Endothelial cell (in vitro differentiated cells): ENCODE results near the gene GJA10. TPM values are rescaled to one million over a fixed set of nuclear protein-coding genes. Genes with fewer than 3 reads are reported as not detected.

ENCODE experiments used
- DNase-seq: peaks from one replicate; pipeline ENCODE4 v3.0.0; 2021; ENCODE audit warnings: low spot score
- H3K27ac Mint-ChIP-seq: one replicate; pipeline ENCODE4 v1.8.0; 2021; ENCODE audit warnings: mixed read lengths, inconsistent platforms; ENCODE audit not compliant: unreplicated experiment
- H3K27me3 Mint-ChIP-seq: one replicate; pipeline ENCODE4 v1.8.0; 2021; ENCODE audit warnings: mild to moderate bottlenecking, moderate library complexity, mixed read lengths, inconsistent platforms; ENCODE audit not compliant: unreplicated experiment
- H3K36me3 Mint-ChIP-seq: one replicate; pipeline ENCODE4 v1.8.0; 2021; ENCODE audit warnings: mild to moderate bottlenecking, low read depth, mixed read lengths, inconsistent platforms; ENCODE audit not compliant: unreplicated experiment
- H3K4me1 Mint-ChIP-seq: one replicate; pipeline ENCODE4 v1.8.0; 2021; ENCODE audit warnings: mild to moderate bottlenecking, mixed read lengths, inconsistent platforms; ENCODE audit not compliant: unreplicated experiment
- H3K4me3 Mint-ChIP-seq: one replicate; pipeline ENCODE4 v1.8.0; 2021; ENCODE audit warnings: mild to moderate bottlenecking, mixed read lengths, inconsistent platforms; ENCODE audit not compliant: unreplicated experiment
- H3K9me3 Mint-ChIP-seq: one replicate; pipeline ENCODE4 v1.8.0; 2021; ENCODE audit warnings: mixed read lengths, inconsistent platforms; ENCODE audit not compliant: unreplicated experiment
- total RNA-seq: library from RNA; stranded (reverse); fragmentation: NEBNext Ultra II Directional; extraction: Animal tissue kit (Norgen Biotek cat#: 25700); gene quantifications from one replicate; pipeline ENCODE4 v1.2.1, GENCODE V29; 2021; ENCODE audit not compliant: unreplicated experiment
- TF ChIP-seq, protein P1 (sequence below): fragments of 200-600 bp; sonication (generic); IDR thresholded peaks from one replicate; pipeline ENCODE4 v1.5.0; 2021; ENCODE audit warnings: antibody characterized with exemption; ENCODE audit not compliant: unreplicated experiment

Gene GJA10
- total RNA-seq, 1 donor from 2014 or later = not detected

- TF ChIP-seq, protein P1, sequence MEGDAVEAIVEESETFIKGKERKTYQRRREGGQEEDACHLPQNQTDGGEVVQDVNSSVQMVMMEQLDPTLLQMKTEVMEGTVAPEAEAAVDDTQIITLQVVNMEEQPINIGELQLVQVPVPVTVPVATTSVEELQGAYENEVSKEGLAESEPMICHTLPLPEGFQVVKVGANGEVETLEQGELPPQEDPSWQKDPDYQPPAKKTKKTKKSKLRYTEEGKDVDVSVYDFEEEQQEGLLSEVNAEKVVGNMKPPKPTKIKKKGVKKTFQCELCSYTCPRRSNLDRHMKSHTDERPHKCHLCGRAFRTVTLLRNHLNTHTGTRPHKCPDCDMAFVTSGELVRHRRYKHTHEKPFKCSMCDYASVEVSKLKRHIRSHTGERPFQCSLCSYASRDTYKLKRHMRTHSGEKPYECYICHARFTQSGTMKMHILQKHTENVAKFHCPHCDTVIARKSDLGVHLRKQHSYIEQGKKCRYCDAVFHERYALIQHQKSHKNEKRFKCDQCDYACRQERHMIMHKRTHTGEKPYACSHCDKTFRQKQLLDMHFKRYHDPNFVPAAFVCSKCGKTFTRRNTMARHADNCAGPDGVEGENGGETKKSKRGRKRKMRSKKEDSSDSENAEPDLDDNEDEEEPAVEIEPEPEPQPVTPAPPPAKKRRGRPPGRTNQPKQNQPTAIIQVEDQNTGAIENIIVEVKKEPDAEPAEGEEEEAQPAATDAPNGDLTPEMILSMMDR = no peak
- Mint-ChIP-seq H3K27me3 (peaks cover 2% of the 10 kb centered on the region), H3K9me3 (no peaks in the 10 kb centered on the region), H3K4me1 (no peaks in the 10 kb centered on the region), H3K27ac (no peak overlapping the region), H3K36me3 (peaks cover 4% of the 10 kb centered on the region), H3K4me3 (no peak overlapping the region)
- DNase-seq = no peak
These were observed 27.4 kb downstream of the GJA10 start for GRCh38 chr6:89921691-89922090.

GRCh38 chr6:89924231-89924630 is 30.0 kb downstream of the GJA10 start:
- Mint-ChIP-seq H3K36me3 (no peaks in the 10 kb centered on the region), H3K4me3 (no peak overlapping the region), H3K9me3 (no peaks in the 10 kb centered on the region), H3K27ac (no peak overlapping the region), H3K4me1 (peaks cover 10% of the 10 kb centered on the region), H3K27me3 (no peaks in the 10 kb centered on the region)
- no peak for DNase-seq
- TF ChIP-seq, protein P1 = no peak

DNA sequence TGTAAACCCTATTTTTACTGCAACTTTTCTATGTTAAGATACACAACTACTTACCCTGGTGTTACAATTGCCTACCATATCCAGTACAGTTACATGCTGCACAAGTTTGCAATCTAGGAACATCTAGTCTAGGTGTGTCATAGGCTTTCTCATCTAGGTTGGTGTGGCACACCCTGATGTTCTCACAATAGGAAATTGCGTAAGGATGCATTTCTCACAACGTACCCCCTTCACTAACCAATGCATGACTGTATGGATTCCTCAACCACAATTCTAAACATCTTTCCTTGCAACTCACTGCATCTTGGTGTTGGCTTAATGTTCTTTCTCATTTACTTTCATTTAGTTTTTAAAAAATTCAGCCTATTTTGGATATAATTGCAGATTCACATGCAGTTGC is 31.6 kb downstream of the GJA10 start:
- Mint-ChIP-seq H3K4me1 (peaks cover 10% of the 10 kb centered on the region), H3K27ac (no peak overlapping the region), H3K36me3 (no peaks in the 10 kb centered on the region), H3K4me3 (no peak overlapping the region), H3K27me3 (no peaks in the 10 kb centered on the region), H3K9me3 (no peaks in the 10 kb centered on the region)
- TF ChIP-seq, protein P1 = no peak
- DNase-seq = no peak

- Mint-ChIP-seq H3K9me3 (no peaks in the 10 kb centered on the region), H3K36me3 (no peaks in the 10 kb centered on the region), H3K4me3 (no peak overlapping the region), H3K27me3 (no peaks in the 10 kb centered on the region), H3K4me1 (peaks cover 10% of the 10 kb centered on the region), H3K27ac (no peak overlapping the region)
- no peak for DNase-seq
- TF ChIP-seq, protein P1 = no peak
These were observed 33.0 kb downstream of the GJA10 start for GRCh38 chr6:89927264-89927663.

DNA sequence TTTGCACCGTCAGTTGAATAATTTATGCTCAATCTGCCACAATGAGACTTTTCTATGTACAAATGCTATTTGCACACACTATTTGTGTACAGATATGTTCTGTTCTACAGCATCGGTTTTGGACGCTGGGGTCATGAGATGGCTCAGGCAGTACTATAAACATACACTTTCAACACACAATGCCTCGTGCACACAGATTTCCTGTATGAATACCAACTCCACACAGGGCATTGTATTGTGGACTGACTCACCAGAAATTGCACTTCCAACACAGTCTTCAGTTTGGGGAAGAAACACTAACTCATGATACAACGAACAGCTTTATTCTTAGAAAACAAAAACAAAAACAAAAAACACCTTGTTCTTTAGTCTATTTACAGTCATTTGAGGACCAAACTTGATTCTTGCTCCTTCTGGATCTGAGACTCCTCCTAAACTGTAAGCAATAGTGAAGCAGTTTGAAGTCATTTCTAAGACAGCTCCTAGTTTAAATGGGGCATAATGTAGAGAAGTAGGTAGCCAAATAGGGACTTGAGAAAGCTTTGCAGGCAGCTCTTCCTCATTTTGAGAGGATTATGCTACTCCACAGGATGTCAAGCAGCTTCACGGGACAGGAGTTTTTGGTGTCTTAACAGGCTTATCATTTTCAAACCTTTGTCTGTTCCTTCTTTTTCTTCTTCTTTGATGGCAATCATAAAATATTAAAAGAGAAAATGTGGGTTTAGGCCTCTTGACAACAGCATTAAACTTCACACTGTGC is 33.7 kb downstream of the GJA10 start:
- peak overlapping the region; percentile 86 for H3K27ac Mint-ChIP-seq
- H3K4me3 Mint-ChIP-seq = no peak overlapping the region
- peaks cover under 1% of the 10 kb centered on the region for H3K36me3 Mint-ChIP-seq
- TF ChIP-seq, protein P1 = no peak
- peaks cover 10% of the 10 kb centered on the region for H3K4me1 Mint-ChIP-seq
- H3K9me3 Mint-ChIP-seq = no peaks in the 10 kb centered on the region
- no peak for DNase-seq
- no peaks in the 10 kb centered on the region for H3K27me3 Mint-ChIP-seq
